Measurements from ENCODE around the gene FYCO1.
A peak's percentile ranks its signal among the peaks of the same experiment; 100 is the strongest.

The FYCO1 gene

DNA sequence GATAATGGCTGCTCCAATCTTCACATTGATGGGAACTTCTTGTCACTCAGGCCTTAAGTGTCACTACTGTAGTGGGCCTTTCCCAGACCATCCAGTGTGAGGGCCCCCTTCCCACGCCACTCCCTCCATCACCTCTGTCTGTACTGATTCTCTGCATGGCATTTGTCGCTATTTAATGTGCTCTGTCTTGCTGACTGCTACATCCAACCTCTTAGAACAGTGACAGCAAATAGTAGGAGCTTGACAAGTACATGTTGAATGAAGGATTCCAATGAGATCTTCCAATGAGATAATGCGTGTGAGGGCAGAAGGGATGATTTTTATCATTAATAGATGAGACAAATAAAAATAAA lies 114.9 kb downstream of the FYCO1 start:
- no peak for DNase-seq

DNA sequence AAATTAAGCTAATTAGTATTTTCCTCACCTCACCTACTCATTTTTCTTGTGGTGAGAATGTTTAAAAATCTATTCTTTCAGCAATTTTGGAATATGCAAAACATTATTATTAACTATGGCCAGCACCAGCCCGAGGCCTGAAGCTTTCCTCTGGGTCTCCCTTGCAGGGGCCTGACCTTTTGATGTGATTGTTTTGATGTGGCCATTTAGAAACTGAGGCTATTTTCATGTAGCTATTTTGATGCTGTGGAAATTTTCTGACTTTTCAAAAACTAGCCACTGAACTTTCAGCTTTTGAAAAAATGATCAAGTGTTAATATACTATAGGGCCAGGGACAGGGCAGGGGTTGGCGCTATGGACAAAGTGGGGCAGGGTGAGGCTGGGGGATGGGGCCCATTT lies 117.5 kb downstream of the FYCO1 start:
- DNase-seq, result no peak

DNA sequence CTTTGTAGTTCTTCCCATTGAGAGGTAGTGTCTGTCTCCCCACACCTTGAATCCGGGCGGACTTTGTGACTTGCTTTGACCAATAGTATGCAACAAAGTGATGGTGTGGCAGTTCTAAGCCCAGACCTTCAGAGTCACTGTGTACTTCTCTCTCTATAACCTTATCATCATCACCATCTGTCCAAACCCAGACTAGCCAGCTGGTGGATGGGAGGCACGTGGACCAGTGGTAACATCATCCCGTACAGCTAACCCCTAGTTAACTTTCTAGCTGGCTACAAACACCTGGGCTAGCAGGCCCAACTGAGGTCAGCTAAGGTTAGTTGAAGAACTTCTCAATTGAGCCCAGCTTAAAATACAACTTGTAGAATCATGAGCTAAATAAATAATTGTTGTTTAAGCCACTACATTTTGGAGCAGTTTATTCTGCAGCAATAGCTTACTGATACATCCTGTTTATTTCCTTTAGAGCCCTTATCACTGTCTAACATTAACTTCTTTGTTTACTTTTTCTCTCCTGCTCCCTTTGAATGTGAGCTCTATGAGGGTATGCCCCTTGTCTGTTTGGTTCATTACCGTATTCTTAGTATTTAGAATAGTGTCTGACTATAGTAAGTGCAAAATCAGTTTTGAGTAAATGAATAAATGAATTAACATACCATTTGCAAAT lies 120.8 kb downstream of the FYCO1 start:
- no peak for DNase-seq

DNA sequence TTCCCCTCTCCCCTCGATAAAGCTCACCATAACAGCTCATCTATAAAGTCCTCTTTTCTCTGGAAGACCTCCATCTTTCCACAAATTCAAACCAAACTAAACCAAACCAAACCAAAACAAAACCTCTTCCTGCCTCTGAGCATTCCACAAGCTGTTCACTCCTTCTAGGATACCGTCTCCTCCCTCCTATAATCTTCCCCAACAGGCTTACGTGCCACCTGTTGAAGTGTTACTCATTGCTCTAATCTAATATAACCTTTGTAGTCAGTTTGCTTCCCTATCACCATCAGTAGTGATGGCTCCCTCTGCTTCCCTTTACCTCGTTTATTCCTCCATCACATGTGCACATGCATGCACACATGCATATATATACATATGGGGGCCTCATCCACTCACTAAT lies 122.0 kb downstream of the FYCO1 start:
- DNase-seq, result no peak

DNA sequence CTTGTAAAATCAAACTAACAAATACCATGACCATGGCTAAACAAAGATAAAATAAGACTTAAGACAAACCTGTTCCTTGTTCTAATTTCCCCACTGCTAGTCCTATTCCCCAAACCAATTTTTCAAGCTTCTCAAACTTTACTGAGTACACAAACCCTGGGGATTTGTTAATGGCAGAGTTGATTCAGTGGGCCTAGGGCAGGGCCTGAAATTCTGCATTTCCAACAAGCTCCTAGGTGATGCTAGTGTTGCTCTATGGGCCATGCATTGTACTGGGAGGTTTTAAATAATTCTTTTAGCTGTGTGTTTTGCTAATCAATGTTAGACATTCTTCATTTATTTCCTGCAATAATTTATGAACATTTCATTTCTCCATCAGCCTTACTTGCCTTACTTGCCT lies 122.6 kb downstream of the FYCO1 start:
- no peak for DNase-seq

DNA sequence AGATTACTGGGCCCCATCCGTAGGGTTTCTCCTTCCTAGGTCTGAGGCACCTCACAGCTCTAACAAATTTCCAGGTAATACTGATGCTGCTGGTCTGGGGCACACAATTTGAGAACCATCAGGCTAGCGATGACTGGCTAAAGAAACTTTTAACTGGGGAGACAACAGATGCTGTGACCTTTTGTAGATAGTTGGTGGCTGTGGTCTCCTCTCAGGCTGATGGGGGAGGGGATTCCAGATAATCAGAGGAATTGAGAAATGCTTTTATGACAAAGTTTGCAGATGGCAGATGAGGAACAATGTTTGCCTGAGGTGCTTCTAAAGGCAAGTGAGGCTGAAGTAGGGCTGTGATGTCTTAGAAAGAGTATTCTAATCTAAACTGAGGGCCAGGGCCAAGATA lies 123.1 kb downstream of the FYCO1 start:
- no peak for DNase-seq

GRCh38 chr3:45871780-45872179 lies 123.8 kb downstream of the FYCO1 start:
- DNase-seq, result no peak

GRCh38 chr3:45870099-45870498 lies 125.5 kb downstream of the FYCO1 start:
- peak; percentile 50 for DNase-seq

GRCh38 chr3:45869638-45870037 lies 126.0 kb downstream of the FYCO1 start:
- no peak for DNase-seq

- DNase-seq, result no peak
These were observed 127.0 kb downstream of the FYCO1 start for GRCh38 chr3:45868650-45869049.

GRCh38 chr3:45868213-45868612 lies 127.4 kb downstream of the FYCO1 start:
- DNase-seq, result no peak
